Neural cell (in vitro differentiated cells): ENCODE data around the gene TCF4. TPM values are rescaled to one million over a fixed set of nuclear protein-coding genes. Genes with fewer than 3 reads are reported as not detected.

Experiments used
- H2AFZ ChIP-seq: fragments of 200-600, 300-800 bp; sonication (generic), shearing (Covaris generic); 2 replicates; pipeline ENCODE4 v1.6.0; 2014; ENCODE audit warnings: low read depth, mild to moderate bottlenecking, antibody characterized with exemption, low read length, moderate library complexity
- H3F3A ChIP-seq: fragments of 200-600 bp; shearing (Covaris generic); 2 replicates; pipeline ENCODE4 v1.6.1; 2016; ENCODE audit warnings: mild to moderate bottlenecking, moderate library complexity, mixed read lengths, antibody characterized with exemption, low read length; ENCODE audit not compliant: insufficient read depth, poor library complexity, severe bottlenecking
- H3K27ac ChIP-seq: fragments of 200-600, 300-800 bp; sonication (generic), shearing (Covaris generic); 2 replicates; pipeline ENCODE4 v1.5.1; 2014; ENCODE audit warnings: mild to moderate bottlenecking, low read length, moderate library complexity
- H3K27me3 ChIP-seq: fragments of 300-800, 200-600 bp; sonication (generic), shearing (Covaris generic); 2 replicates; pipeline ENCODE4 v1.6.0; 2014; ENCODE audit warnings: mild to moderate bottlenecking, low read depth, low read length, moderate library complexity; ENCODE audit not compliant: insufficient read depth
- H3K36me3 ChIP-seq: fragments of 300-800, 200-600 bp; sonication (generic), shearing (Covaris generic); 2 replicates; pipeline ENCODE4 v1.5.1; 2014; ENCODE audit warnings: mild to moderate bottlenecking, antibody characterized with exemption, low read length, moderate library complexity; ENCODE audit not compliant: insufficient read depth
- H3K4me2 ChIP-seq: fragments of 300-800, 200-600 bp; sonication (generic), shearing (Covaris generic); 2 replicates; pipeline ENCODE4 v1.6.0; 2014; ENCODE audit warnings: mild to moderate bottlenecking, low read length
- H3K4me3 ChIP-seq: fragments of 300-800, 200-600 bp; sonication (generic), shearing (Covaris generic); 2 replicates; pipeline ENCODE4 v1.5.1; 2014; ENCODE audit warnings: mild to moderate bottlenecking, low read length, moderate library complexity
- H3K79me2 ChIP-seq: fragments of 200-600 bp; shearing (Covaris generic); replicated peaks from 2 replicates; pipeline ENCODE4 v1.6.0; 2014; ENCODE audit warnings: mild to moderate bottlenecking, low read length, moderate library complexity; ENCODE audit not compliant: insufficient read depth
- H3K9ac ChIP-seq: fragments of 300-800, 200-600 bp; sonication (generic), shearing (Covaris generic); 2 replicates; pipeline ENCODE4 v1.6.1; 2016; ENCODE audit warnings: mild to moderate bottlenecking, low read length, mixed read lengths
- H3K9me2 ChIP-seq: fragments of 200-600 bp; shearing (Covaris generic); 2 replicates; pipeline ENCODE4 v1.6.1; 2016; ENCODE audit warnings: mild to moderate bottlenecking, low read length, mixed read lengths; ENCODE audit not compliant: insufficient read depth
- H3K9me3 ChIP-seq: fragments of 200-600, 300-800 bp; sonication (generic), shearing (Covaris generic); 2 replicates; pipeline ENCODE4 v1.6.1; 2016; ENCODE audit warnings: mild to moderate bottlenecking, mixed run types, low read length, moderate library complexity, mixed read lengths
- H4K20me1 ChIP-seq: fragments of 200-600 bp; shearing (Covaris generic); 2 replicates; pipeline ENCODE4 v1.6.1; 2016; ENCODE audit warnings: mild to moderate bottlenecking, mixed run types; ENCODE audit not compliant: insufficient read depth
- EP300 ChIP-seq: fragments of 450-650 bp; conservative IDR thresholded peaks from 2 replicates; pipeline ENCODE4 v1.6.1; 2014; ENCODE audit warnings: antibody characterized with exemption, mild to moderate bottlenecking, moderate library complexity; ENCODE audit not compliant: poor library complexity, severe bottlenecking
- EZH2 ChIP-seq: fragments of 200-600, 300-800 bp; shearing (Covaris generic), sonication (generic); IDR thresholded peaks from 2 replicates; pipeline ENCODE4 v1.6.1; 2014; ENCODE audit warnings: antibody characterized with exemption, low read length, borderline replicate concordance, mild to moderate bottlenecking; ENCODE audit not compliant: insufficient read depth, poor library complexity, severe bottlenecking
- MXI1 ChIP-seq: fragments of 450-650 bp; conservative IDR thresholded peaks from 2 replicates; pipeline ENCODE4 v1.6.1; 2014; ENCODE audit warnings: antibody characterized with exemption, mild to moderate bottlenecking; ENCODE audit not compliant: poor library complexity, severe bottlenecking
- POLR2AphosphoS5 ChIP-seq: IDR thresholded peaks from 2 replicates; pipeline ENCODE4 v1.6.1; 2012
- RAD21 ChIP-seq: fragments of 450-650 bp; conservative IDR thresholded peaks from 2 replicates; pipeline ENCODE4 v1.6.1; 2014; ENCODE audit warnings: antibody characterized with exemption, mild to moderate bottlenecking, moderate library complexity
- SMC3 ChIP-seq: fragments of 450-650 bp; conservative IDR thresholded peaks from 2 replicates; pipeline ENCODE4 v1.6.1; 2014; ENCODE audit warnings: antibody characterized with exemption, mild to moderate bottlenecking, moderate library complexity; ENCODE audit not compliant: poor library complexity
- TAF1 ChIP-seq: IDR thresholded peaks from 2 replicates; pipeline ENCODE4 v1.6.1; 2012; ENCODE audit warnings: low read depth
- polyA plus RNA-seq: library from polyadenylated mRNA; depleted of rRNA; stranded (reverse); fragments of >200 nt; gene quantifications from 2 replicates; pipeline ENCODE4 v1.2.3, GENCODE V29; 2014
- TF ChIP-seq, protein P1 (sequence below): fragments of 450-650 bp; IDR thresholded peaks from 2 replicates; pipeline ENCODE4 v1.5.1; 2014; ENCODE audit warnings: antibody characterized with exemption, mild to moderate bottlenecking, moderate library complexity; ENCODE audit not compliant: poor library complexity, severe bottlenecking
- TF ChIP-seq, protein P2 (sequence below): IDR thresholded peaks from 2 replicates; pipeline ENCODE4 v1.6.1; 2012; ENCODE audit warnings: borderline replicate concordance

Gene TCF4
- polyA plus RNA-seq, 1 donor from 2014 or later, result 7.0 TPM

DNA sequence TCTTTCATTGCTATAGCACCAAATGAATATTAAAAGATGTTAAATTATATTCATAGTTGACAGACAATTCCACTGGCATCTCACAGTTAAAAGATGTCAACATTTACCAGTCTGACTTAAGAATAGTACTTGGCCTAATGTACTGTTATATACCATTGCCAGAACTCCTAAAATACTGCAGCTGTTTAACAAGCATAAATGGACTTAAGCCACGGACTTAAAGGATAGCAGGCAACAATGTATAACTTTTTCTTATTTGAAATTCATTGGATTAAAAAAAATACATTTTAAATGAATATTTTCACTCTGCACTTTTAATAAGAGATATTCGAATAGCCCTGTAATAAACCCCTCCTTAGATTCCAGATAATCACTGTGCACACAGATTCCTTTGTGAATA lies 3.8 kb downstream of the TCF4 start:
- Histone ChIP-seq H3K27me3 (no peaks in the 10 kb centered on the region), H3F3A (no peaks in the 10 kb centered on the region), H3K79me2 (peaks cover 72% of the 10 kb centered on the region), H3K9me2 (no peaks in the 10 kb centered on the region), H3K27ac (no peak overlapping the region), H2AFZ (no peak overlapping the region), H3K36me3 (no peaks in the 10 kb centered on the region), H3K9ac (no peak overlapping the region), H4K20me1 (no peaks in the 10 kb centered on the region), H3K4me2 (no peak overlapping the region), H3K4me3 (no peak overlapping the region), H3K9me3 (no peaks in the 10 kb centered on the region)
- TF ChIP-seq EP300, result no peak
- no peak for TF ChIP-seq EZH2
- TF ChIP-seq MXI1, result no peak
- TF ChIP-seq TAF1, result no peak
- no peak for TF ChIP-seq POLR2AphosphoS5

DNA sequence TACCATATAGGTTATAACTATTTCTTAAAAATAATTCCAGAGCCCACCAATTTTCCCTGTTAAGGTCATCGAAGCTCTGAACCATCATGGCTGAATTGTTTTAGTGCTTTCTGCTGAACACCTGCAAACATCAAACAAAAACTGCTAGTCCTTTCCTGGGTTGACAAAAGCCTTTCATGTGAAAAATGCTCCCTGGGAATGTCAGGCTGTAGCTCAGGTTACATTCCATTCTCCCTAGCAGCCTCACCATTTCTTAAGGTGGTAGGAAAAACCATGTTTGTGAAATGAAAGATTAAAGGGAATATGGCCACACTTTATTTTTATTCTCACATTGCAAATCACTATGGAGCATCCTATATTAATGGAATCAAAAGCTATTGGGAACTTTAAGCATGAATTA lies 5.7 kb downstream of the TCF4 start:
- H3K36me3 ChIP-seq, result no peaks in the 10 kb centered on the region
- H3K9me3 ChIP-seq, result no peaks in the 10 kb centered on the region
- no peaks in the 10 kb centered on the region for H3K9me2 ChIP-seq
- H3K4me3 ChIP-seq, result no peak overlapping the region
- H3K4me2 ChIP-seq, result no peak overlapping the region
- H3K9ac ChIP-seq, result no peak overlapping the region
- no peak overlapping the region for H2AFZ ChIP-seq
- H3K79me2 ChIP-seq, result peaks cover 82% of the 10 kb centered on the region
- no peak for TF ChIP-seq TAF1
- no peak for TF ChIP-seq SMC3
- no peak for TF ChIP-seq MXI1
- TF ChIP-seq EP300, result no peak
- TF ChIP-seq, protein P1, sequence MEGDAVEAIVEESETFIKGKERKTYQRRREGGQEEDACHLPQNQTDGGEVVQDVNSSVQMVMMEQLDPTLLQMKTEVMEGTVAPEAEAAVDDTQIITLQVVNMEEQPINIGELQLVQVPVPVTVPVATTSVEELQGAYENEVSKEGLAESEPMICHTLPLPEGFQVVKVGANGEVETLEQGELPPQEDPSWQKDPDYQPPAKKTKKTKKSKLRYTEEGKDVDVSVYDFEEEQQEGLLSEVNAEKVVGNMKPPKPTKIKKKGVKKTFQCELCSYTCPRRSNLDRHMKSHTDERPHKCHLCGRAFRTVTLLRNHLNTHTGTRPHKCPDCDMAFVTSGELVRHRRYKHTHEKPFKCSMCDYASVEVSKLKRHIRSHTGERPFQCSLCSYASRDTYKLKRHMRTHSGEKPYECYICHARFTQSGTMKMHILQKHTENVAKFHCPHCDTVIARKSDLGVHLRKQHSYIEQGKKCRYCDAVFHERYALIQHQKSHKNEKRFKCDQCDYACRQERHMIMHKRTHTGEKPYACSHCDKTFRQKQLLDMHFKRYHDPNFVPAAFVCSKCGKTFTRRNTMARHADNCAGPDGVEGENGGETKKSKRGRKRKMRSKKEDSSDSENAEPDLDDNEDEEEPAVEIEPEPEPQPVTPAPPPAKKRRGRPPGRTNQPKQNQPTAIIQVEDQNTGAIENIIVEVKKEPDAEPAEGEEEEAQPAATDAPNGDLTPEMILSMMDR, result no peak
- TF ChIP-seq EZH2, result no peak
- TF ChIP-seq POLR2AphosphoS5, result no peak
- no peak for TF ChIP-seq RAD21
- TF ChIP-seq, protein P2, sequence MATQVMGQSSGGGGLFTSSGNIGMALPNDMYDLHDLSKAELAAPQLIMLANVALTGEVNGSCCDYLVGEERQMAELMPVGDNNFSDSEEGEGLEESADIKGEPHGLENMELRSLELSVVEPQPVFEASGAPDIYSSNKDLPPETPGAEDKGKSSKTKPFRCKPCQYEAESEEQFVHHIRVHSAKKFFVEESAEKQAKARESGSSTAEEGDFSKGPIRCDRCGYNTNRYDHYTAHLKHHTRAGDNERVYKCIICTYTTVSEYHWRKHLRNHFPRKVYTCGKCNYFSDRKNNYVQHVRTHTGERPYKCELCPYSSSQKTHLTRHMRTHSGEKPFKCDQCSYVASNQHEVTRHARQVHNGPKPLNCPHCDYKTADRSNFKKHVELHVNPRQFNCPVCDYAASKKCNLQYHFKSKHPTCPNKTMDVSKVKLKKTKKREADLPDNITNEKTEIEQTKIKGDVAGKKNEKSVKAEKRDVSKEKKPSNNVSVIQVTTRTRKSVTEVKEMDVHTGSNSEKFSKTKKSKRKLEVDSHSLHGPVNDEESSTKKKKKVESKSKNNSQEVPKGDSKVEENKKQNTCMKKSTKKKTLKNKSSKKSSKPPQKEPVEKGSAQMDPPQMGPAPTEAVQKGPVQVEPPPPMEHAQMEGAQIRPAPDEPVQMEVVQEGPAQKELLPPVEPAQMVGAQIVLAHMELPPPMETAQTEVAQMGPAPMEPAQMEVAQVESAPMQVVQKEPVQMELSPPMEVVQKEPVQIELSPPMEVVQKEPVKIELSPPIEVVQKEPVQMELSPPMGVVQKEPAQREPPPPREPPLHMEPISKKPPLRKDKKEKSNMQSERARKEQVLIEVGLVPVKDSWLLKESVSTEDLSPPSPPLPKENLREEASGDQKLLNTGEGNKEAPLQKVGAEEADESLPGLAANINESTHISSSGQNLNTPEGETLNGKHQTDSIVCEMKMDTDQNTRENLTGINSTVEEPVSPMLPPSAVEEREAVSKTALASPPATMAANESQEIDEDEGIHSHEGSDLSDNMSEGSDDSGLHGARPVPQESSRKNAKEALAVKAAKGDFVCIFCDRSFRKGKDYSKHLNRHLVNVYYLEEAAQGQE, result no peak
- H4K20me1 ChIP-seq, result no peaks in the 10 kb centered on the region
- no peak overlapping the region for H3K27ac ChIP-seq
- no peaks in the 10 kb centered on the region for H3F3A ChIP-seq
- no peaks in the 10 kb centered on the region for H3K27me3 ChIP-seq
